Left lung (tissue), 10 donors: ENCODE results near the gene SMARCC1. TPM values are rescaled to one million over a fixed set of nuclear protein-coding genes. Genes with fewer than 3 reads are reported as not detected.
"Not testable (repeated sequence)": the region's sequence is repeated elsewhere in the genome, so short reads cannot be mapped to it uniquely, and the experiment has no call there.

ENCODE experiments used
- ATAC-seq: fragments of 200-7000 bp; cut with Tn5 transposase; one replicate; pipeline ENCODE4 v1.9.1; 2020; ENCODE audit warnings: moderate library complexity
- DNase-seq, 4 donors: peaks; one replicate each; pipeline ENCODE4 v3.0.0-alpha.2; 2013 to 2020
- H3K27ac ChIP-seq, 2 donors: fragments of 200-600 bp; sonication (generic) in 1 of 2; one replicate each; pipeline versions ENCODE4 v1.5.0 to v1.8.0; 2020 to 2021
- H3K27me3 ChIP-seq, 2 donors: fragments of 200-600 bp; sonication (generic) in 1 of 2; one replicate each; pipeline versions ENCODE4 v1.5.0 to v1.8.0; 2020 to 2021
- H3K36me3 ChIP-seq, 2 donors: fragments of 200-600 bp; sonication (generic) in 1 of 2; one replicate each; pipeline versions ENCODE4 v1.5.0 to v1.8.0; 2020 to 2021
- H3K4me1 ChIP-seq, 2 donors: fragments of 200-600 bp; one replicate each; pipeline ENCODE4 v1.8.0; 2021
- H3K4me3 ChIP-seq, 2 donors: fragments of 200-600 bp; sonication (generic) in 1 of 2; one replicate each; pipeline versions ENCODE4 v1.5.0 to v1.8.0; 2020 to 2021; ENCODE audit warnings: mild to moderate bottlenecking in 1 of 2
- H3K9me3 ChIP-seq, 2 donors: fragments of 200-600 bp; sonication (generic) in 1 of 2; one replicate each; pipeline versions ENCODE4 v1.5.0 to v1.8.0; 2020 to 2021
- intact Hi-C, 2 donors: fragments of 100-400 bp; cut with DNase I; formaldehyde crosslinking; loops; one replicate each; pipeline versions ENCODE4 v1.11.2 to v1.14.2; 2022
- polyA plus RNA-seq, 6 donors: library from polyadenylated mRNA; unstranded; fragments of 120-200 nt; gene quantifications; one replicate each; pipeline ENCODE4 v1.2.1, GENCODE V29; 2013; ENCODE audit not compliant: insufficient read length in 6 of 6
- total RNA-seq, 2 donors: library from RNA; stranded (reverse); fragmentation: NEBNext Ultra II Directional; extraction: Animal tissue kit (Norgen Biotek cat#: 25700); gene quantifications; one replicate each; pipeline ENCODE4 v1.2.1, GENCODE V29; 2021
- TF ChIP-seq, protein P1 (sequence below), 2 donors: fragments of 200-600 bp; sonication (generic) in 1 of 2; IDR thresholded peaks; one replicate each; pipeline versions ENCODE4 v1.5.0 to v1.8.0; 2021; ENCODE audit warnings: antibody characterized with exemption in 2 of 2
- donor health status: DM: no; HTN: yes; CAD: no.
- donor health status: DM: no; HTN: no; CAD: no.

Gene SMARCC1
- total and polyA plus RNA-seq, 8 donors = 58.5 to 112 (median 97.6) TPM

GRCh38 chr3:47731061-47731460 lies 50.6 kb downstream of the SMARCC1 start:
- Histone ChIP-seq H3K27ac (no peak overlapping the region), H3K4me3 (no peak overlapping the region), H3K9me3 (no peaks in the 10 kb centered on the region), H3K36me3 (peaks cover 0 to 89% of the 10 kb centered on the region in 2 donors), H3K27me3 (no peaks in the 10 kb centered on the region), H3K4me1 (no peaks in the 10 kb centered on the region)
- no peak for ATAC-seq
- TF ChIP-seq, protein P1, sequence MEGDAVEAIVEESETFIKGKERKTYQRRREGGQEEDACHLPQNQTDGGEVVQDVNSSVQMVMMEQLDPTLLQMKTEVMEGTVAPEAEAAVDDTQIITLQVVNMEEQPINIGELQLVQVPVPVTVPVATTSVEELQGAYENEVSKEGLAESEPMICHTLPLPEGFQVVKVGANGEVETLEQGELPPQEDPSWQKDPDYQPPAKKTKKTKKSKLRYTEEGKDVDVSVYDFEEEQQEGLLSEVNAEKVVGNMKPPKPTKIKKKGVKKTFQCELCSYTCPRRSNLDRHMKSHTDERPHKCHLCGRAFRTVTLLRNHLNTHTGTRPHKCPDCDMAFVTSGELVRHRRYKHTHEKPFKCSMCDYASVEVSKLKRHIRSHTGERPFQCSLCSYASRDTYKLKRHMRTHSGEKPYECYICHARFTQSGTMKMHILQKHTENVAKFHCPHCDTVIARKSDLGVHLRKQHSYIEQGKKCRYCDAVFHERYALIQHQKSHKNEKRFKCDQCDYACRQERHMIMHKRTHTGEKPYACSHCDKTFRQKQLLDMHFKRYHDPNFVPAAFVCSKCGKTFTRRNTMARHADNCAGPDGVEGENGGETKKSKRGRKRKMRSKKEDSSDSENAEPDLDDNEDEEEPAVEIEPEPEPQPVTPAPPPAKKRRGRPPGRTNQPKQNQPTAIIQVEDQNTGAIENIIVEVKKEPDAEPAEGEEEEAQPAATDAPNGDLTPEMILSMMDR (IDR thresholded peaks at IDR 0.05) = no peak
- no peak for DNase-seq
- intact Hi-C loops = no loop called here

- ATAC-seq (no peak), DNase-seq (no peak)
- no peak overlapping the region for H3K27ac ChIP-seq
- no peak overlapping the region for H3K4me3 ChIP-seq
- intact Hi-C loops = no loop called here
- peaks cover 0 to 60% of the 10 kb centered on the region in 2 donors for H3K36me3 ChIP-seq
- TF ChIP-seq, protein P1 (IDR thresholded peaks at IDR 0.05) = no peak
- no peaks in the 10 kb centered on the region for H3K27me3 ChIP-seq
- H3K4me1 ChIP-seq = no peaks in the 10 kb centered on the region
- H3K9me3 ChIP-seq = no peaks in the 10 kb centered on the region
Measured at GRCh38 chr3:47722859-47723258, 58.8 kb downstream of the SMARCC1 start.

DNA sequence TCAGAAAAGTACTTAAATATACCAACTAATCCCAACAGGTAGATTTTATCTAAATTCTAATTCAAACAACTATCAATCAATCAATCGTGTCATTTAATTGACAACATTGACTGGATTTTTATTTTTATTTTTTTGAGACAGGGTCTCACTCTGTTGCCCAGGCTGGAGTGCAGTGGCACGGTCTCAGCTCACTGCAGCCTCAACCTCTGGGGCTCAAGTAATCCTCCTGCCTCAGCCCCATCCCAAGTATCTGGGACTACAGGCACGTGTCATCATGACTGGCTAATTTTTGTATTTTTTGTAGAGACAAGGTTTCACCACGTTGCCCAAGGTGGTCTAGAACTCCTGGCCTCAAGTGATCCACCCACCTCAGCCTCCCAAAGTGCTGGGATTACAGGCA lies 64.2 kb downstream of the SMARCC1 start:
- ATAC-seq, H3K4me1 ChIP-seq, DNase-seq, H3K9me3 ChIP-seq, intact Hi-C loops, H3K27me3 ChIP-seq, H3K27ac ChIP-seq, H3K4me3 ChIP-seq: not testable (repeated sequence)
- H3K36me3 ChIP-seq = peaks cover 0 to 55% of the 10 kb centered on the region in 2 donors

- TF ChIP-seq, protein P1 (IDR thresholded peaks at IDR 0.05) = no peak
- H3K4me3 ChIP-seq = no peak overlapping the region
- peaks cover 0 to 63% of the 10 kb centered on the region in 2 donors for H3K36me3 ChIP-seq
- ATAC-seq (no peak), DNase-seq (no peak)
- H3K9me3 ChIP-seq = no peaks in the 10 kb centered on the region
- no peak overlapping the region for H3K27ac ChIP-seq
- no peaks in the 10 kb centered on the region for H3K27me3 ChIP-seq
- no peaks in the 10 kb centered on the region for H3K4me1 ChIP-seq
- intact Hi-C loops = no loop called here
Measured at GRCh38 chr3:47716656-47717055, 65.0 kb downstream of the SMARCC1 start.

GRCh38 chr3:47715928-47716327 lies 65.8 kb downstream of the SMARCC1 start:
- Histone ChIP-seq H3K4me3 (no peak overlapping the region), H3K4me1 (no peaks in the 10 kb centered on the region), H3K27me3 (no peaks in the 10 kb centered on the region), H3K36me3 (peaks cover 0 to 63% of the 10 kb centered on the region in 2 donors), H3K27ac (no peak overlapping the region), H3K9me3 (no peaks in the 10 kb centered on the region)
- no peak for DNase-seq
- TF ChIP-seq, protein P1 (IDR thresholded peaks at IDR 0.05) = no peak
- intact Hi-C loops = no loop called here
- no peak for ATAC-seq

DNA sequence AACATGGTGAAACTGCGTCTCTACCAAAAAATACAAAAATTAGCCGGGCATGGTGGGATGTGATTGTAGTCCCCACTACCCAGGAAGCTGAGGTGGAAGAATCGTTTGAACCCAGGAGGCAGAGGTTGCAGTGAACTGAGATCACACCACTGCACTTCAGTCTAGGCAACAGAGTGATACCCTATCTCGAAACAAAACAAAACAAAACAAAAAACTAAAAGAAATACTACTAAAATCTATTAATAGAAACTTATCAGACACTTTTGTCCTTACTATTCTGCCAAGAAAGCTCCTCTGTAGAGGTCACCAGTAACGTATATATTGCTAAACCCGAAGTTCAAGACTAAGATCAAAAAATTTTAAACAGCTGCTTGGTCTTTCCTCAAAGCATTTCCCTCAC lies 67.1 kb downstream of the SMARCC1 start:
- Histone ChIP-seq H3K27ac (no peak overlapping the region), H3K4me3 (no peak overlapping the region), H3K36me3 (peaks cover 0 to 66% of the 10 kb centered on the region in 2 donors), H3K4me1 (no peaks in the 10 kb centered on the region), H3K9me3 (no peaks in the 10 kb centered on the region), H3K27me3 (no peaks in the 10 kb centered on the region)
- TF ChIP-seq, protein P1 (IDR thresholded peaks at IDR 0.05) = no peak
- no peak for DNase-seq
- intact Hi-C loops = no loop called here
- ATAC-seq = no peak
